K562 treated with DMSO at 1 percent for 48 hours (cell line): Measurements from ENCODE around the gene IDE. TPM values are rescaled to one million over a fixed set of nuclear protein-coding genes. Genes with fewer than 3 reads are reported as not detected.

Experiments used
- total RNA-seq: library from RNA; unstranded; fragments of 300-600 nt; gene quantifications from 2 replicates; pipeline ENCODE4 v1.2.3, GENCODE V29; 2022; ENCODE audit warnings: low replicate concordance; ENCODE audit errors: extremely low read depth

Gene IDE
- total RNA-seq, result not detected in 2 replicates

GRCh38 chr10:92573798-92574547 lies at the start of gene IDE:
TSS of gene IDE (minus strand) at chr10:92574093. CDS start at chr10:92574019, 74 bp downstream.

GRCh38 chr10:92592761-92593618 lies 19.1 kb upstream of the IDE start, which contains the start of gene KIF11:
TSS of gene KIF11 (plus strand) at chr10:92593130. CDS start at chr10:92593376, 246 bp downstream.

Other genes with a start within 250 kb of the IDE start
- not detected in 2 replicates for gene KIF11, start 19.0 kb upstream of the IDE start, total RNA-seq
- gene HHEX, start 115.9 kb upstream of the IDE start, total RNA-seq, result not detected in 2 replicates